HepG2 (cell line): ENCODE data around the gene DDAH1. TPM values are rescaled to one million over a fixed set of nuclear protein-coding genes. Genes with fewer than 3 reads are reported as not detected.

Source experiments
- CHD4 ChIP-seq: fragments of 200-600 bp; sonication (generic); IDR thresholded peaks from 2 replicates; pipeline ENCODE4 v1.7.0; 2017; ENCODE audit warnings: mild to moderate bottlenecking, low read length, borderline replicate concordance
- EHMT2 ChIP-seq: fragments of 200-600 bp; sonication (generic); IDR thresholded peaks from 2 replicates; pipeline ENCODE4 v1.7.0; 2017; ENCODE audit warnings: antibody characterized with exemption, low read depth, low read length, borderline replicate concordance
- FOXA3 ChIP-seq: IDR thresholded peaks from 2 replicates; pipeline ENCODE4 v1.6.1; 2016; ENCODE audit warnings: missing genetic modification reagents, missing compliant biosample characterization
- GABPA ChIP-seq, 2 experiments: IDR thresholded peaks; 2 replicates each; pipeline ENCODE4 v1.6.1; 2011 to 2016; ENCODE audit warnings: low read depth in 2 of 2, low read length in 1 of 2, missing biosample characterization in 1 of 2, missing genetic modification characterization in 1 of 2
- NFRKB ChIP-seq: fragments of 450-650 bp; IDR thresholded peaks from 2 replicates; pipeline ENCODE4 v1.6.1; 2017
- PHF8 ChIP-seq: sonication (generic); formaldehyde crosslinking; IDR thresholded peaks from 2 replicates; pipeline ENCODE4 v1.5.0; 2020; ENCODE audit warnings: missing genetic modification reagents
- TEAD2 ChIP-seq: sonication (generic); formaldehyde crosslinking; IDR thresholded peaks from 2 replicates; pipeline ENCODE4 v1.9.0; 2021; ENCODE audit warnings: missing genetic modification reagents
- YEATS2 ChIP-seq: sonication (generic); formaldehyde crosslinking; IDR thresholded peaks from 2 replicates; pipeline ENCODE4 v1.4.0; 2020; ENCODE audit warnings: missing genetic modification reagents, borderline replicate concordance
- ZNF549 ChIP-seq: sonication (generic); formaldehyde crosslinking; IDR thresholded peaks from 2 replicates; pipeline ENCODE4 v1.5.0; 2020; ENCODE audit warnings: missing genetic modification reagents
- ZNF761 ChIP-seq: sonication (generic); formaldehyde crosslinking; conservative IDR thresholded peaks from 2 replicates; pipeline ENCODE4 v1.4.0; 2020; ENCODE audit warnings: mild to moderate bottlenecking, missing genetic modification reagents
- polyA plus RNA-seq, 8 experiments: library from polyadenylated mRNA; depleted of rRNA in 3 of 8; stranded (reverse) in 7 of 8; unstranded in 1 of 8; fragments of >200 nt; fragmentation: Illumina TruSeq in 4 of 8; extraction: Trizol in 4 of 8; gene quantifications; 2 replicates each; pipeline versions ENCODE4 v1.2.1 to v1.2.3, GENCODE V29; 2011 to 2016; ENCODE audit warnings: low read depth in 4 of 8, missing spikeins in 1 of 8, mixed read lengths in 1 of 8; ENCODE audit not compliant: insufficient read depth in 1 of 8
- total RNA-seq, 5 experiments: library from RNA; depleted of rRNA; stranded (reverse); fragments of >200 nt; fragmentation: Illumina TruSeq; extraction: Trizol; gene quantifications; 2 replicates each; pipeline ENCODE4 v1.2.3, GENCODE V29; 2016; ENCODE audit warnings: low read depth in 1 of 5
- TF ChIP-seq, protein P1 (sequence below): sonication (generic); formaldehyde crosslinking; IDR thresholded peaks from one replicate; pipeline ENCODE4 v1.5.1; 2020; ENCODE audit warnings: mild to moderate bottlenecking, missing genetic modification reagents; ENCODE audit errors: not compliant biosample characterization
- TF ChIP-seq, protein P2 (sequence below): sonication (generic); formaldehyde crosslinking; IDR thresholded peaks from 2 replicates; pipeline ENCODE4 v1.5.0; 2020; ENCODE audit warnings: mild to moderate bottlenecking, missing genetic modification reagents
- TF ChIP-seq, protein P3 (sequence below): IDR thresholded peaks from 2 replicates; pipeline ENCODE4 v1.6.1; 2016
- TF ChIP-seq, protein P4 (sequence below): sonication (generic); formaldehyde crosslinking; IDR thresholded peaks from 2 replicates; pipeline ENCODE4 v1.5.1; 2020; ENCODE audit warnings: mild to moderate bottlenecking, missing genetic modification reagents, borderline replicate concordance

The DDAH1 gene
- total and polyA plus RNA-seq, 2 of the 13 experiments (the other 11 are each of a cell fraction or from before 2014, with no cell fraction given): 39.7 to 64.4 TPM

DNA sequence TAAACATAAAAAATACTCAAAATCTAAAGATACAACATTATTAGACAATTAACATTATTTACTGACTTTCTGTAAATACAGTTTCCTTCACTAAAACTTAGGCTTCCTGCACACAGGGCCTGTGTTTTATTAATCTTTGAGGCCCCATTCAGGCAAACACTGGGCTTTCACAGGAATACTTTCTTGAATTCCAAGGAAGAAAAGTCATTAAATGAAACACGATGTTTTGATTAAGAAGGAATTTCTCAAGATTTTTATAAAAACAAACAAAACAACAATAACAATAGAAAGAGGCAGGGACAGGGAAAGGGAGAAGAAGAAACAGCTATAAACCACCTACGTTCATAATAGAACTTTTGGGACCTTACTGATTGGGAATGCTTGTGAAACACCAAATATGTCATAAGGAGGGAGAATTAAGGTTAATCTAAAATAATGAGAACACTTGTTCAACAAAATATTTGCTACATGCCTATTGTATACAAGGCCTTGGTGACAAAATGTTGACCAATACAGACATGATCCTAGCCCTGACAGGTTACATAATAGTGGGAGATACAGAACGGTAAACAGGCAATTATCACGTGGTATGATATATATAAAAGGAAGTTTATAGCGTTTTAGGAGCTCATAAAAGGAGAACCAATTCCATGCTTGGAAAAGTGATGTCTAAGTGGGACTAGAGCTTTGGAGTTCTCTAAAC is 3.6 kb downstream of the DDAH1 start (continued):
- TF ChIP-seq, protein P1, sequence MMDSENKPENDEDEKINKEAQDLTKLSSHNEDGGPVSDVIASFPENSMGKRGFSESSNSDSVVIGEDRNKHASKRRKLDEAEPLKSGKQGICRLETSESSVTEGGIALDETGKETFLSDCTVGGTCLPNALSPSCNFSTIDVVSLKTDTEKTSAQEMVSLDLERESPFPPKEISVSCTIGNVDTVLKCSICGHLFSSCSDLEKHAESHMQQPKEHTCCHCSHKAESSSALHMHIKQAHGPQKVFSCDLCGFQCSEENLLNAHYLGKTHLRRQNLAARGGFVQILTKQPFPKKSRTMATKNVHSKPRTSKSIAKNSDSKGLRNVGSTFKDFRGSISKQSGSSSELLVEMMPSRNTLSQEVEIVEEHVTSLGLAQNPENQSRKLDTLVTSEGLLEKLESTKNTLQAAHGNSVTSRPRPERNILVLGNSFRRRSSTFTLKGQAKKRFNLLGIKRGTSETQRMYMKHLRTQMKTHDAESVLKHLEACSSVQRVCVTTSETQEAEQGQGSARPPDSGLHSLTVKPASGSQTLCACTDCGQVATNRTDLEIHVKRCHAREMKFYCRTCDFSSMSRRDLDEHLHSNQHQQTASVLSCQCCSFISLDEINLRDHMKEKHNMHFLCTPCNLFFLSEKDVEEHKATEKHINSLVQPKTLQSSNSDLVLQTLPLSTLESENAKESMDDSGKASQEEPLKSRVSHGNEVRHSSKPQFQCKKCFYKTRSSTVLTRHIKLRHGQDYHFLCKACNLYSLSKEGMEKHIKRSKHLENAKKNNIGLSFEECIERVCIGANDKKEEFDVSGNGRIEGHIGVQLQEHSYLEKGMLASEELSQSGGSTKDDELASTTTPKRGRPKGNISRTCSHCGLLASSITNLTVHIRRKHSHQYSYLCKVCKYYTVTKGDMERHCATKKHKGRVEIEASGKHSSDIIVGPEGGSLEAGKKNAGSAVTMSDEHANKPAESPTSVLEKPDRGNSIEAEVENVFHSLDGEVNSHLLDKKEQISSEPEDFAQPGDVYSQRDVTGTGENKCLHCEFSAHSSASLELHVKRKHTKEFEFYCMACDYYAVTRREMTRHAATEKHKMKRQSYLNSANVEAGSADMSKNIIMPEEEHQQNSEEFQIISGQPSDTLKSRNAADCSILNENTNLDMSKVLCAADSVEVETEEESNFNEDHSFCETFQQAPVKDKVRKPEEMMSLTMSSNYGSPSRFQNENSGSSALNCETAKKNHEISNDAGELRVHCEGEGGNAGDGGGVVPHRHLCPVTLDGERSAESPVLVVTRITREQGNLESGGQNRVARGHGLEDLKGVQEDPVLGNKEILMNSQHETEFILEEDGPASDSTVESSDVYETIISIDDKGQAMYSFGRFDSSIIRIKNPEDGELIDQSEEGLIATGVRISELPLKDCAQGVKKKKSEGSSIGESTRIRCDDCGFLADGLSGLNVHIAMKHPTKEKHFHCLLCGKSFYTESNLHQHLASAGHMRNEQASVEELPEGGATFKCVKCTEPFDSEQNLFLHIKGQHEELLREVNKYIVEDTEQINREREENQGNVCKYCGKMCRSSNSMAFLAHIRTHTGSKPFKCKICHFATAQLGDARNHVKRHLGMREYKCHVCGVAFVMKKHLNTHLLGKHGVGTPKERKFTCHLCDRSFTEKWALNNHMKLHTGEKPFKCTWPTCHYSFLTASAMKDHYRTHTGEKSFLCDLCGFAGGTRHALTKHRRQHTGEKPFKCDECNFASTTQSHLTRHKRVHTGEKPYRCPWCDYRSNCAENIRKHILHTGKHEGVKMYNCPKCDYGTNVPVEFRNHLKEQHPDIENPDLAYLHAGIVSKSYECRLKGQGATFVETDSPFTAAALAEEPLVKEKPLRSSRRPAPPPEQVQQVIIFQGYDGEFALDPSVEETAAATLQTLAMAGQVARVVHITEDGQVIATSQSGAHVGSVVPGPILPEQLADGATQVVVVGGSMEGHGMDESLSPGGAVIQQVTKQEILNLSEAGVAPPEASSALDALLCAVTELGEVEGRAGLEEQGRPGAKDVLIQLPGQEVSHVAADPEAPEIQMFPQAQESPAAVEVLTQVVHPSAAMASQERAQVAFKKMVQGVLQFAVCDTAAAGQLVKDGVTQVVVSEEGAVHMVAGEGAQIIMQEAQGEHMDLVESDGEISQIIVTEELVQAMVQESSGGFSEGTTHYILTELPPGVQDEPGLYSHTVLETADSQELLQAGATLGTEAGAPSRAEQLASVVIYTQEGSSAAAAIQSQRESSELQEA (CRISPR knock-in tag): no peak
- TF ChIP-seq EHMT2: no peak
- TF ChIP-seq, protein P2, sequence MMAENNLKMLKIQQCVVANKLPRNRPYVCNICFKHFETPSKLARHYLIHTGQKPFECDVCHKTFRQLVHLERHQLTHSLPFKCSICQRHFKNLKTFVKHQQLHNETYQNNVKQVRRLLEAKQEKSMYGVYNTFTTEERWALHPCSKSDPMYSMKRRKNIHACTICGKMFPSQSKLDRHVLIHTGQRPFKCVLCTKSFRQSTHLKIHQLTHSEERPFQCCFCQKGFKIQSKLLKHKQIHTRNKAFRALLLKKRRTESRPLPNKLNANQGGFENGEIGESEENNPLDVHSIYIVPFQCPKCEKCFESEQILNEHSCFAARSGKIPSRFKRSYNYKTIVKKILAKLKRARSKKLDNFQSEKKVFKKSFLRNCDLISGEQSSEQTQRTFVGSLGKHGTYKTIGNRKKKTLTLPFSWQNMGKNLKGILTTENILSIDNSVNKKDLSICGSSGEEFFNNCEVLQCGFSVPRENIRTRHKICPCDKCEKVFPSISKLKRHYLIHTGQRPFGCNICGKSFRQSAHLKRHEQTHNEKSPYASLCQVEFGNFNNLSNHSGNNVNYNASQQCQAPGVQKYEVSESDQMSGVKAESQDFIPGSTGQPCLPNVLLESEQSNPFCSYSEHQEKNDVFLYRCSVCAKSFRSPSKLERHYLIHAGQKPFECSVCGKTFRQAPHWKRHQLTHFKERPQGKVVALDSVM (CRISPR knock-in tag): peak; percentile 23; the same call in 1 of the 2 replicates
- TF ChIP-seq PHF8: no peak
- TF ChIP-seq TEAD2: no peak
- no peak for TF ChIP-seq YEATS2 (CRISPR knock-in tag)
- TF ChIP-seq, protein P3, sequence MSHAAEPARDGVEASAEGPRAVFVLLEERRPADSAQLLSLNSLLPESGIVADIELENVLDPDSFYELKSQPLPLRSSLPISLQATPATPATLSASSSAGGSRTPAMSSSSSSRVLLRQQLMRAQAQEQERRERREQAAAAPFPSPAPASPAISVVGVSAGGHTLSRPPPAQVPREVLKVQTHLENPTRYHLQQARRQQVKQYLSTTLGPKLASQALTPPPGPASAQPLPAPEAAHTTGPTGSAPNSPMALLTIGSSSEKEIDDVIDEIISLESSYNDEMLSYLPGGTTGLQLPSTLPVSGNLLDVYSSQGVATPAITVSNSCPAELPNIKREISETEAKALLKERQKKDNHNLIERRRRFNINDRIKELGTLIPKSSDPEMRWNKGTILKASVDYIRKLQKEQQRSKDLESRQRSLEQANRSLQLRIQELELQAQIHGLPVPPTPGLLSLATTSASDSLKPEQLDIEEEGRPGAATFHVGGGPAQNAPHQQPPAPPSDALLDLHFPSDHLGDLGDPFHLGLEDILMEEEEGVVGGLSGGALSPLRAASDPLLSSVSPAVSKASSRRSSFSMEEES (CRISPR knock-in tag): no peak
- 0 out of 2 replicates have a peak, but pooled peaks have one; percentile 4 for TF ChIP-seq ZNF761 (CRISPR knock-in tag)
- no peak for TF ChIP-seq GABPA (IDR thresholded peaks at IDR 0.05; ENCODE audit: low read depth, low read length)
- no peak for TF ChIP-seq GABPA (CRISPR knock-in tag; IDR thresholded peaks at IDR 0.05; ENCODE audit: low read depth)
- TF ChIP-seq, protein P4, sequence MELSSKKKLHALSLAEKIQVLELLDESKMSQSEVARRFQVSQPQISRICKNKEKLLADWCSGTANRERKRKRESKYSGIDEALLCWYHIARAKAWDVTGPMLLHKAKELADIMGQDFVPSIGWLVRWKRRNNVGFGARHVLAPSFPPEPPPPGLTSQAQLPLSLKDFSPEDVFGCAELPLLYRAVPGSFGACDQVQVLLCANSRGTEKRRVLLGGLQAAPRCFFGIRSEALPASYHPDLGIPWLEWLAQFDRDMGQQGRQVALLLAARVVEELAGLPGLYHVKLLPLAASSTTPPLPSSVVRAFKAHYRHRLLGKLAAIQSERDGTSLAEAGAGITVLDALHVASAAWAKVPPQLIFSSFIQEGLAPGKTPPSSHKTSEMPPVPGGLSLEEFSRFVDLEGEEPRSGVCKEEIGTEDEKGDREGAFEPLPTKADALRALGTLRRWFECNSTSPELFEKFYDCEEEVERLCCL (CRISPR knock-in tag): no peak
- TF ChIP-seq FOXA3 (CRISPR knock-in tag): 0 out of 2 replicates have a peak, but pooled peaks have one; percentile 9
- TF ChIP-seq CHD4: no peak
- no peak for TF ChIP-seq NFRKB
- TF ChIP-seq ZNF549 (CRISPR knock-in tag): no peak
